Stimulated activated CD4-positive, alpha-beta T cell treated with anti-CD3 and anti-CD28 coated beads, Interleukin-15, amount 100 ng/mL, for 48 hours (primary cell): ENCODE data around the gene PSMA2.

Experiments
- DNase-seq, 2 donors: peaks; one replicate each; pipeline ENCODE4 v3.0.0-alpha.2; 2020; ENCODE audit warnings: low read depth in 2 of 2

The PSMA2 gene

GRCh38 chr7:42931834-42932651, at the start of gene PSMA2, which contains the start of gene MRPL32:
TSS of gene PSMA2 (minus strand) at chr7:42932174. CDS start at chr7:42932158, 16 bp downstream.
TSS of gene MRPL32 (plus strand) at chr7:42932376. CDS start at chr7:42932387, 11 bp downstream.
- peak; percentile 89 to 90 for DNase-seq

- no peak for DNase-seq
These were observed 49.6 kb upstream of the PSMA2 start for GRCh38 chr7:42981601-42982000.

GRCh38 chr7:42980514-42980913, 48.5 kb upstream of the PSMA2 start:
- DNase-seq, result no peak

GRCh38 chr7:42980084-42980483, 48.1 kb upstream of the PSMA2 start:
- no peak for DNase-seq

GRCh38 chr7:42978496-42978895, 46.5 kb upstream of the PSMA2 start:
- no peak for DNase-seq

GRCh38 chr7:42976371-42976770, 44.4 kb upstream of the PSMA2 start:
- no peak for DNase-seq

- no peak for DNase-seq
These were observed 40.9 kb upstream of the PSMA2 start for GRCh38 chr7:42972699-42973500.

- no peak for DNase-seq
These were observed 35.4 kb upstream of the PSMA2 start for GRCh38 chr7:42967391-42967790.

- no peak for DNase-seq
These were observed 33.2 kb upstream of the PSMA2 start for GRCh38 chr7:42964849-42965805.

GRCh38 chr7:42964293-42964692, 32.3 kb upstream of the PSMA2 start:
- no peak for DNase-seq

- no peak for DNase-seq
These were observed 29.2 kb upstream of the PSMA2 start for GRCh38 chr7:42961170-42961569.

GRCh38 chr7:42960762-42961161, 28.8 kb upstream of the PSMA2 start:
- no peak for DNase-seq

- no peak for DNase-seq
These were observed 27.6 kb upstream of the PSMA2 start for GRCh38 chr7:42959549-42959948.

GRCh38 chr7:42956062-42956461, 24.1 kb upstream of the PSMA2 start:
- no peak for DNase-seq

- no peak for DNase-seq
These were observed 22.0 kb upstream of the PSMA2 start for GRCh38 chr7:42953994-42954393.

GRCh38 chr7:42952328-42952727, 20.4 kb upstream of the PSMA2 start:
- no peak for DNase-seq

GRCh38 chr7:42950417-42950816, 18.4 kb upstream of the PSMA2 start:
- no peak for DNase-seq

- DNase-seq, result no peak
These were observed 15.5 kb upstream of the PSMA2 start for GRCh38 chr7:42947521-42947920.

GRCh38 chr7:42946627-42946950, 14.6 kb upstream of the PSMA2 start:
- DNase-seq, result no peak

GRCh38 chr7:42945821-42946626, 14.1 kb upstream of the PSMA2 start:
- no peak for DNase-seq
